Ramos (cell line): ENCODE data around the gene SLC43A3.

ENCODE experiments used
- in situ Hi-C: fragments of 300-500 bp; cut with MboI; formaldehyde crosslinking; loops from one replicate; pipeline ENCODE4 v1.14.3; 2022; ENCODE audit warnings: low sequenced_read_pairs; ENCODE audit not compliant: unreplicated experiment

SLC43A3 gene

DNA sequence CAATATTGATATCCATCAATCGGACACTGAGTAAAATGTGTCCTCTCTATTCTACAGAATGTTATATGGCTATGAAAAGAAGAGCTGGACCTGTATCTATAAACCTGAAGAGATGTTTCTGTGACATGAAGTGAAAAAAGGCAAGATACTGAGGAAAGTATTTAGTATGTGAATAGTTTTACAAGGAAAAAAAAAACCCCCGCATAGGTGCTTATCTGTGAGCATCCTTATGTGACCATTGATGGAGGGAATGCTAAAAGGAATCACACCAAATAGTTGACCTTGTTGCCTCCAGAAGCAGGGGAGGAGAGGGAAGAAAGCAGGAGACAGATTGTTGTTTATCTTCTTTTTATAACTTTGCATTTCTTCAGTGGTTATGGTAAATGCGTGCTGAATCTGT is 35.8 kb downstream of the SLC43A3 start:
- in situ Hi-C loops = no loop called here

DNA sequence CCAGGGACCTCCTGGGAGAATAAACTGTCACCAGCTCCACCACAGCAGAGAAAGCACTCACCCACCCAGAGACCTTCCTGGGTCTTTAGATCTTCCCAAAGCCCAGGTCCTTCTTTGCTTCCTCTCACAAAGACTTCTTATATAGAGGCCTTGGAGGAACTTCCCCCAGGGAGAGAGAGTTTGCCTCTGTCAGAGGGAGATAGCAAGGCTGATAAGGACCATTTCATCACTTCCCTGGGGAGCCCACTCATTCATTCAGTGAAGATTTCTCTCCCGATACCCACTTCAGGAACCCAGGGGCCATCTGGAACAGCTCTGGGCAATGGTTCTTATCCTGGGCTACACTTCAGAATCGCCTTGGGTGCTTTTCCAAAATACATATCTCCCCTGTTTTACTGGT is 36.4 kb downstream of the SLC43A3 start, which contains the start of gene PRG2:
Gene PRG2 (minus strand): TSS at position 116 of the 400 bp plus-strand sequence. CDS start 706 bp downstream, outside the sequence.
- in situ Hi-C loops = no loop called here

DNA sequence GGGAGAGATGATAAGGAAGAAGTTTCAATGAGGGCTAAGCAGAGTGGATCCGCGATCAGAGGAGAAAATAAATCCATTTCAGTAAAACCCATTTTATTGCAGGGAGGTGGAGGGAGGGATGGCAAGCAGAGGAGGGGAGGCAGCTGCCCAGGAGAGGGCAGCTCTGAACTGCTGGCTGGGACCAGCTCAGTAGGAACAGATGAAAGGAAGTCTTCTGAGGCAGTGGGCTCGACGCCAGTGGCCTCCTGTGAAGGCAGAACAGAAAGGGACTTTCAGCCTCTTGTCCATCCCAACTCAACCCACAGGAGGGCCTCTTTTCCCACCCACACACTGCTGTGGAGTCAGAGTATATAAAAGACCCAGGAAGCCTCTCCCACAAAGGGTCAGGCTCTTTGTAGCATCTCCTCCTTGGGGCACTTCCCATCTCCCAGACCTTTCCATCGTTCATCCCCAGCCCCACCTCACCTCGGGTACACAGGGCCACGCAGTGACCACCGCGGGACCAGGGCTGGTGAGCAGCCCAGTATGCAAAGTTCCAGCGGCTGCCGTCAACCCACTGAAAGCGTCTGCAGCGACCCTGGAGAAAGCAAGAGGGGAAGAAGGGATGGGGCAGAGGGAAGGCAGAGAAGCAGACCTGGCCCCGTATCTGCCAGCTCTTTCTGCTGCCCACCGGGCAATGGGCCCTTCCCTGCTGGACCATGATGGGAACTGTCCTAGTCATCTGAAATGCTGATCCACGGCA is 39.5 kb downstream of the SLC43A3 start:
- in situ Hi-C loops = no loop called here

DNA sequence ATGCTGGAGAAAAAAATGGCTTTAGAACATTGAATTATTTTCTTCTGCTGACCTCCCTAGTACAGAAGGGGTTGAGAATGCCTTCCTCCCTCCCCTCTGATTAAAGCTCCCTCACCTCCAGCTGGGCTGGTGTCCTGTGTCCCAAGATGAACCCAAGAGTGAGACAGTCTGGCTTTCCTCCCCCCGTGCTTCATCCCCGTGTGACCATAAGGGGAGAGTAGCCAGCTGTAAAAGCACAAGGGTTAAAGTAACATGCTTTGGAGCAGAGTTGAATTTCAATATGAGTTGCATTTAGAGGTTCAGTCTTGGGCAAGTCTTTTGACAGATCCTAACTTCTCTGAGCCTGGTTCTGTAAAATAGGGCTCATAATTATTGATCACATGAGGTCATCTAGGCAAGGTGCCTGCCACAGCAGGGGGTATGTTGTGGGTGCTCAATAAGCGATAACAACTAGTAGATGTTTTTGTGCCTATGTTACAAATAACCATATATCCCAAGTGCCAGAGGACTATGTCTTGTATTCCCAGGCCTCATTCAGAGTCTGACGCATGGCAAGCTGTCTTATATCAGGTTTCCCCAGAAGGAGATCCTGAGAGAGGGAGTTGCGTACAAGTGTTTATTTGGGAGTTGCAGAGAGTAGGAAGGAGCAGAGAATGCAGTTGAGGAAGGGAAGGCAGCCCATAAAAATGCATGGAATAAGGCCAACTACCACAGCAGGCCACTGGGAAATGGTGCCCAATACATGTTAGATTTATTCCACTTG is 40.6 kb downstream of the SLC43A3 start:
- in situ Hi-C loops = no loop called here

DNA sequence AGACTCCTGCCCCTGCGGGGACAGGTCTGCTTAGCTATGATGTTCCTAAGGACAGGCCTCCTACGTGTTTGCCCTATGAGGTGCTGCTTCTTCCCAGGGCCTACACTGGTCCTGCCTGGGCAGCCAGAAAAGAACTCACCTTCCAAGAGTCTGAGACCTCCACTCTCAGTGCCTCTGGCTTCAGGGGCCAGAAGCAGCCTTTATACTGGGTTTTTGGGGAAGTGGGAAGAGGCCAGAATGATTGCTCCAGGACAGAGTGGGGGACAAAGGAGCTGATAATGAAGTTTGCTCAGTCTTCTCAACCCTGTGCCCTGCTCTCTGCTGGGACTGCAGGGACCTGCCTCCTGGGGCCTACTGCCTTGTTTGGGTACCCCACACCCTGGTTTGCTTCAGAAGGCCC is 45.9 kb downstream of the SLC43A3 start, which contains the start of gene PRG3:
Gene PRG3 (minus strand): TSS at position 176 of the 400 bp plus-strand sequence. CDS start 442 bp downstream, outside the sequence.
- in situ Hi-C loops = no loop called here

DNA sequence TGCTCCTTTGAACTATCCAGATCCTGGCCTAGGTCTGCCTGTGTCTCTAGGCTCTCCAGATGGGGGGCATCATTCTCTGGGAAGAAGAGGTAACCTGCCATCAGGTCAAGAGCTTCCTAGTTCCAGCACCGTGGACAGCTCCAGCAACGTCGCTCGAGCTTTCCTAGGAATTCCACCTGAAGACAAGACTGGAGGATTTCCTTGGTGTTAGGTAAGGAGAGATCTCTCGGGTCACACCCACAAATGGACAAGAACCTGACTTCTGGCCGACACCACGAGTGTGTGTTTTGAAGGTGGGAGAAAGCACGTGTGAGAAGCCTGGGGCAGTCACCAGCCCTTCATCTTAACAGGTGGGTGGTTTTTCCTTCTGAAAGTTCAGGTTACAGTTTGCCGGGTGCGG is 47.2 kb downstream of the SLC43A3 start:
- in situ Hi-C loops = no loop called here

DNA sequence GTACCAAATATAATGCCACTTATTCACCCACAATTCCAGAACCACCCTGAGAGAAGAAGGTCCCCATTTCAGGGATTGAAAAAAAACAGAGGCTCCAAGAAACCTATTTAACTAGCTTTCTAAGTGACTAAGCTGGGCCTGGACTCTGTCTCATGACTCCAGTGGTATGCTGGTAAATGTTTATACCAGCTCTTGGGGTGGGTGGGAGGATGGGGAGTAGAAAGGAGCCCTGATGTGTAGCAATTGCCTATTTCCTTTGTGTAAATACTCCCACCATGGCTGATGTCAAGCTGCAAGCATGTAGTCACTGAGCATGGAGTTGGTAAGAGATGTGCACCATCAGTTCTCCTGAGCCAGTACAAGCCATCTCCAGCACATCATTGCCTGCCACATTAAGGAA is 48.7 kb downstream of the SLC43A3 start:
- in situ Hi-C loops = no loop called here

DNA sequence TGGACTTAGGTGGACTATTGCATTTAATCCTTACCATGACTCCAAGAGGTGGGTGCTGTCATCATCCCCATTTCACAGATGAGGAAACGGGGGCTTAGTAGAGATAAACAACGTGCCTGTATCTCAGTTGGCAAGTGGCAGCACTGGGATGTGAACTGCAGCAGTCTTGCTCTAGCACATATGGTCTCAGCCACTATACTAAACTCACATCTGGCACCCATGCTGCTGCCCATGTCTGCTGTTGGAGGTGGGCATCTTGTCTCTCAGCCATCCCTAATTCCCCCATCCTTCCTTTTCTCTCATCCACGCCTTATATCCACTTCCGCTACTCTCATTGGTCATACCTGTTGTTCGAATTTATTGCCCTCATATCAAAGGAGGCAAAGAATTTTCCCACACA is 49.8 kb downstream of the SLC43A3 start:
- in situ Hi-C loops = no loop called here

DNA sequence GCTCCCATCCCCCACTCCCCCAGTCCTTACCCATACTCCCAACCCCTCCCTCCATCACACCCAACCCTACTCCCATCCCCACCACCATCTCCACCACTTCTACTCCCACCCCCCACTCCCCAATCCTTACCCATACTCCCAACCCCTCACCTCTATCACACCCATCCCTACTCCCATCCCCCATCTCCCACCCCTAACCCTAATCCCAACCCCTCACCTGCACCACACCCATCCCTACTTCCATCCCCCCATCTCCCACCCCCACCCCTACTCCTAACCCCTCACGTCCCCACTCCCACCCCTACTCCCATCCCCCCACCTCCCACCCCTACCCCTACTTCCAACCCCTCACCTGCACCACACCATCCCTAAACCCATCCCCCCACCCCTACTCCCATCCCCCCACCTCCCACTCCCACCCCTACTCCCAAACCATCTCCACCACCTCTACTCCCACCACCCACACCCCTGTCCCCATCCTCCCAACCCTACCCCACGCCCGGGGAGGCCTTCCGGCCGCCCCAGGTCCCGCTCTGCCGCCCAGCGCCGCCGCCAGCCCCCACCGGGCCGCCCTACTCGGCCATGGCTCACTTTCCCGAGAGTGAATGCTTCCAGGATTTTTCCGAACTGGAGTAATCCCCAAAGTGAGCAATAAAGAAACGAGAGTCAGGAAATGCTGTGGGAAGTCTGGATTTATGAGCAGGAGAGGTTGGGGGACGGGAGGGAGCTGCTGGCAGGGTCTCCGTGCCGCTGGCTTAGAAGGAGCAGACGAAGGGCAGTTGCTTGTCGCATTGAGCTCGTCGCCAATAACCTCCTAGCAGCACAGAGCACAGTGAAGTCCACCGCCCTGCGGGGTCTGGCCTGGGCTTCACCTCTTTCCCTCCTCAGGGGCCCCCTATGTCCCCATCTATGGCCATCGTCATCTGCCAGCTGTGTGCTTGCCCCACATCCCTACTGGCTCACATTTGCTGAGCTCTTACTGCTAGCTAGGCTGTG is 50.5 kb downstream of the SLC43A3 start:
- in situ Hi-C loops = no loop called here

DNA sequence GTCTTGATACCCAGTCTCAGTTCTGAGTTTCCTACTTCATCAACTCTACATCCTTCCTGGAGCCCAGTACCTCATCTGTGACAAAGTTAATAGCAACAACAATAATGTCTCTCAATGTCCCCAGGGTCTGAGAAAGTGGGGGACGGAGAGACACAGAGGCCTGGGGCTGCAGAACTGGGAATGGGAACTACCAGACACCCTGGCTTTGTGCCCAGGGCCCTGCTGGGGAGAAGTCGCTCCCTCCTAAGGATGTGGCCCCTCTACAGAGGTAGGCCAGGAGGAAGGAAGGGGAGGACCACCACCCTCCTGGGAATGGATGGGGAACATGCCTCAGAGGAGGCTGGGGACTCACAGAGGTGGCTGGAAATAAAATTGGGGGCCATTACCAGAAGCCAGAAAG is 51.4 kb downstream of the SLC43A3 start:
- in situ Hi-C loops = no loop called here

DNA sequence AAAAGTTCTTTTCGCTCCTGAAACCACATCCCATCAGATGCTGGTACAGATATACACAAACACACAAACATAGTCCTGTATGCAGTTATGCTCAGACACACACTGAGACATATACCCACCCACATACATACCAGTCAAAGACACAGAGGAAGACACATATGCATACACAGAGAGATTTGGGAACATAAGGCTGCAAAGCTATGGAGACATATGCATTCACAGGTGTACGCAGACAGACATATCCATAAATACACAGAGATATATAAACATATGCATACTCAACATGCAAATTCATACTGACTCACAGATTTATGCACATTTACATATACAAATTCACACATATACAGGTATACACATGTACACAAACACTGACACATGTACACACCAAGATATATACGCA is 52.0 kb downstream of the SLC43A3 start:
- in situ Hi-C loops = no loop called here

DNA sequence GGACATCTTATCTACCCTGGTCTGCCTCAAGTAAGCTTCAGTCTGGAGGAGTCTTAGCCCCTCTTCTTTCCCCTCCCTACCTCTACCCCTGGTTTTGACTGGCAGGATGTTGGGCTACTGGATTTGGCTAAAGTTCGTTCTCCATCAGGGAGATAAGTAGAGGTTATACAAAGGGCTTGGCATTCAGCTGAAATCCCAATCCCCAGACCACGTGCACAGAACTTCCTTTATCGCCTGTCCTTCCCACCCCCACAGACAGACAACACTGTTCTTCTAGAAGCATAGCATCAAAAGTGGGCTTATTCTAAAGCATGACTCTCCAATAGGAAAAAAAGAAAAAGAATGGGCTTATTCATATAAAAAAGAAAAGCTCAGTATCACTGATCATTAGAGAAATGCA is 53.8 kb downstream of the SLC43A3 start:
- in situ Hi-C loops = no loop called here

DNA sequence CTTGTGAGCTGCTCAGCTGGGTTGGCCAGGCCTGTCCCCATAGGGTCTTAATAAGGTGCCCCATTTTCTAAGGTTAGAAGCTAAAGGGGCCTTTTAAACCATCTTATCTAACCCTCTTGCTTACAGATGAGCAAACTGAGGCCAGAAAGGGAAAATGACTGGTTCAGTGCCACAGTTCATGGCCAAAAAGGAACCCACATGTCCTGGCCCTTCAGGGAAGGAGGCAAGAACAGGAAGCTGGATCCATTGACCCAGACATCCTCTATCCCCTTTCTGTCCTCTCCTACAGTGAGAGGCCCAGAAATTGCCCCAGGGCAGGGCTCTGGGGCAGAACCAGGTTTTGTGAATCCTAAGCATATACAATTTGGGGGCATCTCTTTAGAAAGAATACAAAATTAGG is 56.0 kb downstream of the SLC43A3 start:
- in situ Hi-C loops = no loop called here

DNA sequence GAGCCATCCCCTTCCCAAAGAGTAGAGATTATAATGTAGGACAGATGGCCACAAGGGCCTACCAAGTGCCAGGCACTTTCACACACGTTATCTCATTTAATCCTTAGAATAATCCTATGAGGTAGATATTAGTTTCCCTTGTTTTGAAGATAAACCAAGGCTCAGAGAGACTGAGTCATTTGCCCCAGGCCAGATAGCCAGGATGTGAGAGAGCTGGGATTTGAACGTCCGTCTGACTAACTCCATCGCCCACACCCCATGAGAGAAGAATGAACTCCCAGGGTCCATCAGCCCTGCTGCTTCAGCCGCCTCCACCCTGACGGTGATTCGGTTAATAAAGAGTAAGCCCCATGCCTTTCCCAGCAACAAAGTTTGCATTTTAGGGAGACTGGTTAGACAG is 56.7 kb downstream of the SLC43A3 start:
- in situ Hi-C loops = no loop called here

DNA sequence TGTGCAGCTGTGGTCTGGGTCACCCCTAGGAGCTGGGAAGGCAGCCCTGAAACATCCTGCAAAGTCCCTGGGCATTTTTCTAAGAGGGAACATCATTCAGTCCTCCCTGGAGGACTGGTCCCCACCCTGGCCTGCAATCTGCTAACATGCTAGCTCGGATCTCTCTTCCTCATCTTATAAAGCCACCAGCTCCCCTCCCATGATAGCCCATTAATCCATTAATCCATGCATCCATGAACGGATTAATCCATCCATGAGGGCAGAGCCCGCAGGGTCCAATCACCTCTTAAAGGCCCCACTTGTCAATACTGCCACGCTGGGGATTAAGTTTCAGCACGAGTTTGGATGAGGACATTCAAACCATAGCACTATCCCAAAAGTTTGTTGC is 58.1 kb downstream of the SLC43A3 start:
- in situ Hi-C loops = no loop called here

DNA sequence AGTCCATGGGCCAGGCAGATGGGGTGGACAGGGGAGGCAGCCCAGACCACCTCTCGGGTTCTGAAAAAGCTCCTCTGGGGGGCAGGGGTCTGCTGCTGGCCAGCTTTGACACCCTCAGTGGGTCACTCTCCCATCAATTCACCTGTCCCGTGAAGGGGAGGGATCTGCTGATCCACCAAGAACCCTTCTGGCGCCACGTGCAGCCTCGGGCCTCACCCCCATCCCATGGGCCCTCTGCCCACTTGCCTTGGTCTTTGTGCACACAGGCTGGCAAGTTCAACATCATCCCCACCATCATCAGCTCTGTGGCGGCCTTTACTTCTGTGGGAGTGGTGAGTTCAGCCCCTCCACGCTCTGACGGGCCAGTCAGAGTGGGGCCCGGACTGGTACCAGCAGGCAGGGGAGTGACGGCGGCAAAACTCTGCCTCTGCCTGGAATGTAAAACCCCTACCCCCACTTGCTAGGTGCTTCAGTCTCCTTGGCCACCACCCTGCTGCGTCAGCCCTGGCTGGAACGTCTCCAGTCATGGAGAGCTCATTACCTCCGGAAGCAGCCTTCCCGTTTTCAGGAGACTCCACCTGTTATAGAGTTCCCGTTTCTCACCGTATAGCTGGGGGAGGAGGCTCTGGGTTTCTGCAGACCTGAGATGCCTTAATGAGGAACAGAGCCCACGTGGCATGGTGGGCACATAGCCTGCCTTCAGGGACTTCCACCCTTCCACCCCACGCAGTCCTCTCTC is 58.6 kb downstream of the SLC43A3 start:
- in situ Hi-C loops = no loop called here

DNA sequence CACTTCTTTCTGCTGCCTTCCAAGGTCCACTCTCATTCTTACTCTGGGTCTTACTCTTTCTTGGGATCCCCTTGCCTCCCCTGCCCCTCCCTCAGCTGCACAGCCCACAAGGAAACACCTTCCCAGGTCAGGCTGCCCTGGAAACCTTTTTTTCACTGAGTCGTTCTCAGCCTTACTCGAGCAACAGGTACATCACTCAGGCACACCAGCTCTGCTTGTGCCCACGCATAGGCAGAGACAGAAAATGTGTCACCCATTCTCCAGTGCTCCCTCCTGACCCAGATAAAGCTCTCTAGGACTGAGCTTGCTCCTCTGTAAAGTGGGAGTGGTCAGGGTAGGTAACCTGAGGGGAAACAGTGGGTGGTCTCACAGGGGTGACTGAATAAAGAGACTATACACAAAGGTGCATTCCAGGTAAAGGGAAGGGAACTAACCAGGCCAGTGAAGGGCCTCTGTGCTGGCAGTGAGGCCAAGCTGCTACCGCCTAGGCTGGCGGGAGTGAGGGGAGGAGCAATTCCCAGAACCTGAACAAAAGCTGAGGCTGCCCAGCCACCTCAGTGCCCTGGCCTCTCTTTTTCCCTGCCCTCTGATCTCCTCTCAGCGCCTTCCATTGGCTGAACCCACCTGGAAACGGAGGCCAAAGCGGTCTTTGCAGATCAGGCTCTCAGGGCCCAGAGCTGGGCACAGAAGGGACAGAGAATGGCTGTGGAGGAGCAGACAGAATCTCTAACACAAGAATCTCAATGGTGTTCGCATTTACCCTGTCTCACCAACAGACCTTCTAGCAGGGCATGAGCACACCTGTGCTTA is 61.9 kb downstream of the SLC43A3 start:
- in situ Hi-C loops = no loop called here

DNA sequence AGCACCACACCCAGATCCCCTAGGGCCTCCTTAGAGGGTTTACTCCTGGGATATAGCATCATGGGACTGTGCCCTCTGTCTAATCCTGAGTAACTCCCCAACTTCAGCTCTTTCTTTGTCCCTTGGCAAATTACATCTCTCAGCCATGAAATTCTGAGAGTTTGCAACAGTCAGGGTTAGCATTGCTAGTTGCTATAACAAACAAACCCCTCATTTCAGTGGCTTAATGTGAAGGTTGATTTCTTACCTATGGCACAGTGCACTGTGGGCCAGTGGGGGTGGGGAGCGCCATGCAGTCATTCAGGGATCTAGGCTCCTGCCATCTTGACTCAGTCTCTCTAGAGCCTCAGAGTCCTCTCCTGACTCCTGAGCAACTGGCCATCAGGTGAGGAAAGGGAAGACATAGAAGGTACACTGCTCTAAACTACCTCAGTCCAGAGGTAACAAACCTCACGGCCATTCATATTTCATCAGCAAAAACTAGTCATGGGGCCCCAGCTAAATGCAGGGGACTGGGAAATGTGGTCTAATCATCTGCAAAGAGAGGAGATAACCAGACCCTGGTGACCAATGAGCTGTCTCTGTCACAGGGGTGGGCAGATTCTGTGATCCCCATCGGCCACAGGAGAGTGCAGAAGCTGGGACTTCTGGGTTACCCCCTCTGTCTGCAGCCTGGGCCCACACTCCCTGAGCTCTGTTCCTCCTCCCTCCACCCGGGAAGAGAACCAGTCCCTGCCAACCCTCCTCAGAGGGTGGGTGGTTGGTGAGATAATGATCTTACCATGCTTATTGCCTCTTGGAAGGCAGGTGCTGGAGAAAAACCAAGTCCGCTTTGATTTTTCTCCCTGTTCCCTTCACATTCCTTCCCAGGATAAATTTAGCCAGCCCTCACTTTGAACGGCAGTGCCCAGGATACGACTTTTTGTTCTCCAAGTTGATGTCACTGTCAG is 63.5 kb downstream of the SLC43A3 start:
- in situ Hi-C loops = no loop called here
